ENCODE results near the gene WIPF2.

DNA sequence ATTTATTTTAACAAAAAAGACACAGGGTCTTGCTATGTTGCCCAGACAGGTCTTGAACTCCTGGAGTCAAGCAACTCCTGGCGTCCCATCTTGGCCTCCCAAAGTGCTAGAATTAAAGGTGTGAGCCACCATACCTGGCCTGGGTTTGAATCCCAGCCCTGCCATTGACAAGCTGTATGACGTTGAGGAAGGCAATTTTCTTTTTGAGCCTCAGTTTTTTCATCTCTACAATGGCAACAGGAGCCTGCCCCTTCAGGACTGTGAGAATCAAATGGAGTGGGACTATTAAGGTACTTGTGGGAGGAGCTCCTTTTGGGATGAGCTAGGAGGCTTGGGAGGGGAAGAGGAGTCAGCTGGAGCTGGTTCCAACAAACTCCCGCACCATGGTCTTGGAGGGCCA is 96.1 kb downstream of the WIPF2 start:
- TF ChIP-seq SUZ12 (IDR thresholded peaks at IDR 0.05; ENCODE audit: extremely low read depth, insufficient read depth, insufficient read length) (no peak), YY1 (IDR thresholded peaks at IDR 0.05; ENCODE audit: insufficient read depth, insufficient read length) (no peak), ZNF274 (IDR thresholded peaks at IDR 0.05; ENCODE audit: low read depth, low read length) (no peak)
